Effector memory CD4-positive, alpha-beta T cell (primary cell): Measurements from ENCODE around the gene TLCD5.

Experiments
- DNase-seq, 3 donors: peaks; one replicate each; pipeline ENCODE4 v3.0.0-alpha.2; 2020
- H3K27ac ChIP-seq: 2 replicates; pipeline ENCODE4 v1.7.0; 2013; ENCODE audit warnings: mild to moderate bottlenecking, low read length, moderate library complexity; ENCODE audit not compliant: insufficient read depth, poor library complexity, severe bottlenecking
- H3K27me3 ChIP-seq: replicated peaks from 2 replicates; pipeline ENCODE4 v1.7.0; 2013; ENCODE audit warnings: mild to moderate bottlenecking, low read length; ENCODE audit not compliant: insufficient read depth, control insufficient read depth, poor library complexity, severe bottlenecking
- H3K36me3 ChIP-seq: 2 replicates; pipeline ENCODE4 v1.7.0; 2013; ENCODE audit warnings: mild to moderate bottlenecking, low read length, moderate library complexity; ENCODE audit not compliant: control insufficient read depth, insufficient read depth
- H3K4me1 ChIP-seq: 2 replicates; pipeline ENCODE4 v1.7.0; 2013; ENCODE audit warnings: low read length, mild to moderate bottlenecking; ENCODE audit not compliant: control insufficient read depth, insufficient read depth, poor library complexity, severe bottlenecking
- H3K4me3 ChIP-seq: 2 replicates; pipeline ENCODE4 v1.7.0; 2013; ENCODE audit warnings: low read length, low read depth, mild to moderate bottlenecking; ENCODE audit not compliant: insufficient read depth, poor library complexity, severe bottlenecking
- H3K9me3 ChIP-seq: 2 replicates; pipeline ENCODE4 v1.7.0; 2013; ENCODE audit warnings: mild to moderate bottlenecking, low read length, moderate library complexity; ENCODE audit not compliant: control insufficient read depth

Gene TLCD5

GRCh38 chr11:120344302-120345004 is 19.4 kb downstream of the TLCD5 start:
- peak; percentile 30 to 58 (median 35) for DNase-seq
- Histone ChIP-seq H3K4me3 (no peak overlapping the region), H3K4me1 (peaks cover 20% of the 10 kb centered on the region), H3K27ac (no peak overlapping the region), H3K36me3 (no peaks in the 10 kb centered on the region), H3K9me3 (no peaks in the 10 kb centered on the region), H3K27me3 (peaks cover 24% of the 10 kb centered on the region)

GRCh38 chr11:120346233-120346632 is 21.1 kb downstream of the TLCD5 start:
- peaks cover 24% of the 10 kb centered on the region for H3K27me3 ChIP-seq
- DNase-seq, result no peak
- no peak overlapping the region for H3K27ac ChIP-seq

GRCh38 chr11:120350637-120351036 is 25.5 kb downstream of the TLCD5 start:
- H3K4me3 ChIP-seq, result no peak overlapping the region
- H3K9me3 ChIP-seq, result no peaks in the 10 kb centered on the region
- no peaks in the 10 kb centered on the region for H3K4me1 ChIP-seq
- H3K27ac ChIP-seq, result no peak overlapping the region
- DNase-seq, result no peak
- no peaks in the 10 kb centered on the region for H3K36me3 ChIP-seq
- peaks cover 11% of the 10 kb centered on the region for H3K27me3 ChIP-seq

More at GRCh38 chr11:120346233-120346632, 21.1 kb downstream of the TLCD5 start:
- no peaks in the 10 kb centered on the region for H3K9me3 ChIP-seq
- no peaks in the 10 kb centered on the region for H3K36me3 ChIP-seq
- no peak overlapping the region for H3K4me3 ChIP-seq
- peaks cover 20% of the 10 kb centered on the region for H3K4me1 ChIP-seq

- no peak for DNase-seq
- H3K4me3 ChIP-seq, result no peak overlapping the region
- no peak overlapping the region for H3K27ac ChIP-seq
- no peaks in the 10 kb centered on the region for H3K36me3 ChIP-seq
- no peaks in the 10 kb centered on the region for H3K9me3 ChIP-seq
- H3K27me3 ChIP-seq, result peaks cover 3% of the 10 kb centered on the region
- no peaks in the 10 kb centered on the region for H3K4me1 ChIP-seq
These were observed 27.3 kb downstream of the TLCD5 start for GRCh38 chr11:120352405-120352804.

- H3K9me3 ChIP-seq, result no peaks in the 10 kb centered on the region
- H3K4me1 ChIP-seq, result no peaks in the 10 kb centered on the region
- no peak overlapping the region for H3K4me3 ChIP-seq
- no peaks in the 10 kb centered on the region for H3K36me3 ChIP-seq
- no peaks in the 10 kb centered on the region for H3K27me3 ChIP-seq
- DNase-seq, result no peak
- no peak overlapping the region for H3K27ac ChIP-seq
These were observed 29.0 kb downstream of the TLCD5 start for GRCh38 chr11:120354068-120354467.

- no peaks in the 10 kb centered on the region for H3K27me3 ChIP-seq
- no peak overlapping the region for H3K27ac ChIP-seq
- H3K9me3 ChIP-seq, result no peaks in the 10 kb centered on the region
- H3K4me1 ChIP-seq, result no peaks in the 10 kb centered on the region
- DNase-seq, result no peak
- no peak overlapping the region for H3K4me3 ChIP-seq
- no peaks in the 10 kb centered on the region for H3K36me3 ChIP-seq
These were observed 29.7 kb downstream of the TLCD5 start for GRCh38 chr11:120354779-120355178.

GRCh38 chr11:120357620-120358019 is 32.5 kb downstream of the TLCD5 start:
- no peak overlapping the region for H3K4me3 ChIP-seq
- H3K36me3 ChIP-seq, result no peaks in the 10 kb centered on the region
- no peaks in the 10 kb centered on the region for H3K9me3 ChIP-seq
- no peaks in the 10 kb centered on the region for H3K4me1 ChIP-seq
- no peak overlapping the region for H3K27ac ChIP-seq
- no peak for DNase-seq
- H3K27me3 ChIP-seq, result no peaks in the 10 kb centered on the region

- H3K4me1 ChIP-seq, result no peaks in the 10 kb centered on the region
- no peak overlapping the region for H3K27ac ChIP-seq
- no peaks in the 10 kb centered on the region for H3K27me3 ChIP-seq
- no peak overlapping the region for H3K4me3 ChIP-seq
- H3K9me3 ChIP-seq, result no peaks in the 10 kb centered on the region
- DNase-seq, result no peak
- H3K36me3 ChIP-seq, result no peaks in the 10 kb centered on the region
These were observed 33.6 kb downstream of the TLCD5 start for GRCh38 chr11:120358729-120359128.

- Histone ChIP-seq H3K4me1 (no peaks in the 10 kb centered on the region), H3K27me3 (no peaks in the 10 kb centered on the region), H3K27ac (no peak overlapping the region), H3K36me3 (no peaks in the 10 kb centered on the region), H3K4me3 (no peak overlapping the region), H3K9me3 (no peaks in the 10 kb centered on the region)
- DNase-seq, result no peak
These were observed 38.3 kb downstream of the TLCD5 start for GRCh38 chr11:120363436-120363835.

GRCh38 chr11:120365512-120365911 is 40.4 kb downstream of the TLCD5 start:
- no peak overlapping the region for H3K27ac ChIP-seq
- H3K4me1 ChIP-seq, result no peaks in the 10 kb centered on the region
- no peaks in the 10 kb centered on the region for H3K36me3 ChIP-seq
- H3K9me3 ChIP-seq, result no peaks in the 10 kb centered on the region
- no peak overlapping the region for H3K4me3 ChIP-seq
- DNase-seq, result no peak
- H3K27me3 ChIP-seq, result no peaks in the 10 kb centered on the region
